Heart right ventricle (tissue), 16 donors: ENCODE data around the gene CNIH1. TPM values are rescaled to one million over a fixed set of nuclear protein-coding genes. Genes with fewer than 3 reads are reported as not detected.

ENCODE experiments used
- ATAC-seq, 8 donors: fragments of 200-7000 bp; cut with Tn5 transposase; one replicate each; pipeline ENCODE4 v1.9.1; 2020; ENCODE audit warnings: mild to moderate bottlenecking in 8 of 8, moderate library complexity in 8 of 8, moderate number of reproducible peaks in 1 of 8
- DNase-seq, 2 donors: peaks; one replicate each; pipeline ENCODE4 v3.0.0-alpha.2; 2020
- H3K27ac ChIP-seq, 10 donors: fragments of 200-600 bp; sonication (generic) in 2 of 10; one replicate each; pipeline versions ENCODE4 v1.5.0 to v1.8.0; 2020 to 2022; ENCODE audit warnings: mild to moderate bottlenecking in 3 of 10
- H3K27me3 ChIP-seq, 7 donors: fragments of 200-600 bp; one replicate each; pipeline ENCODE4 v1.8.0; 2021 to 2022; ENCODE audit warnings: mild to moderate bottlenecking in 2 of 7
- H3K36me3 ChIP-seq, 9 donors: fragments of 200-600 bp; sonication (generic) in 1 of 9; one replicate each; pipeline versions ENCODE4 v1.5.0 to v1.8.0; 2020 to 2022; ENCODE audit warnings: mild to moderate bottlenecking in 2 of 9
- H3K4me1 ChIP-seq, 9 donors: fragments of 200-600 bp; sonication (generic) in 1 of 9; one replicate each; pipeline versions ENCODE4 v1.5.0 to v1.8.0; 2020 to 2022; ENCODE audit warnings: mild to moderate bottlenecking in 4 of 9
- H3K4me3 ChIP-seq, 10 donors: fragments of 200-600 bp; sonication (generic) in 2 of 10; one replicate each; pipeline versions ENCODE4 v1.5.0 to v1.8.0; 2020 to 2022; ENCODE audit warnings: mild to moderate bottlenecking in 7 of 10, moderate library complexity in 2 of 10
- H3K9me3 ChIP-seq, 11 donors: fragments of 200-600 bp in 10 of 11; sonication (generic) in 2 of 11; one replicate each; pipeline versions ENCODE4 v1.5.0 to v1.8.0; 2013 to 2022; ENCODE audit warnings: mild to moderate bottlenecking in 2 of 11, control low read depth in 1 of 11, moderate library complexity in 1 of 11
- CTCF ChIP-seq, 9 donors: fragments of 200-600 bp; sonication (generic) in 2 of 9; IDR thresholded peaks; one replicate each; pipeline versions ENCODE4 v1.5.0 to v1.8.0; 2021 to 2022; ENCODE audit warnings: antibody characterized with exemption in 9 of 9, mild to moderate bottlenecking in 5 of 9, moderate library complexity in 1 of 9
- WGBS, 2 donors: extraction: QIAGEN DNeasy Blood & Tissue Kit; methylation state at CpG; one replicate each; pipeline ENCODE4 v1.1.7; 2013; ENCODE audit warnings: inconsistent platforms in 1 of 2; 5-methylcytosine and 5-hydroxymethylcytosine counted together
- intact Hi-C, 10 donors: fragments of 100-400 bp; cut with DNase I; formaldehyde crosslinking; loops; one replicate each; pipeline versions ENCODE4 v1.11.1 to v1.14.2; 2022
- polyA plus RNA-seq, 2 donors: library from polyadenylated mRNA; stranded (reverse); fragments of 200-250 nt; gene quantifications; one replicate each; pipeline ENCODE4 v1.2.3, GENCODE V29; 2013
- total RNA-seq, 10 donors: library from RNA; stranded (reverse); fragmentation: NEBNext Ultra II Directional in 3 of 10; extraction: Animal tissue kit (Norgen Biotek cat#: 25700) in 3 of 10; gene quantifications; one replicate each; pipeline versions ENCODE4 v1.2.1 to v1.2.4, GENCODE V29; 2021 to 2023
- donor health status: Arrhythmogenic right ventricular cardiomyopathy.
- donor health status: ischemic (EF 13 %, LVEDD 7.1; RV severe dilation, severe dysfunction).
- donor health status: healthy with polysubstance abuse.
- donor health status: DM: no; HTN: yes; CAD: no.
- donor health status: DM: no; HTN: no; CAD: no.
- donor health status: ischemic (EF 25% LVEDD 6.9; RV normal size, moderate dysfunction).
- donor health status: ischemic (EF 25% LVEDD 5.7; RV mildly dilated, moderate dysfunction).
- donor health status: healthy.
- donor health status: DM: yes; HTN: yes; CAD: no.
- donor health status: Ischemic cardiomyopathy.
- donor health status: ischemic (EF 35%, LVEDD 5.7; RV mildly dilated, moderate dysfunction).
- donor health status: nonischemic (EF 11% LVEDD 7.7; RV severe dilation, severe dysfunction).
- donor health status: DM: yes; HTN: yes; CAD: no.
- donor health status: PGD.
- donor health status: ischemic (EF 29% LVEDD 5.4; RV normal size, mild dysfunction).
- donor health status: nonischemic (EF 23%, LVEDD 6.1; RV moderate dilation, normal function).

Gene CNIH1
- total and polyA plus RNA-seq, 12 donors: 26.8 to 114 (median 91.4) TPM

DNA sequence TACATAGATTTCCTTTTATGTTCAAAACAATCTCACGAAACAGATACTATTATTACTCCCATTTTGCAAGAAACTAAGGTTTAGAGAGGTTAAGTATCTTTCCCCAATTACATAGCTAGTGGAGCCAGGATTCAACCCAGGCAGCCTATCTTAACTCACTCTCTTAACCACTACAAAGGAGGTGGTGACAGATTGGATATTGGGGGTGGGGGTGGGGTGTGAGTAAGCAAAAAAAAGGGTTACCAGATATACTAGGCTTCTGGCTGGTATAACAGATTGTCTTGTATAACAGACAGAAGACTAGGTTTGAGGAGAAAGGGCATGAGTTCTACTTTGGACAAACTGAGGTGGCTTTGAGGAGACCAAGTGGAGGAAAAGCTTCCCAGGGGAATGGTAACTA lies 45.5 kb upstream of the CNIH1 start:
- ATAC-seq (no peak), DNase-seq (no peak)
- Histone ChIP-seq H3K27ac (peak overlapping the region in 2 of 10 donors; percentile 5 to 46), H3K4me1 (peaks cover 6 to 75% (median 42%) of the 10 kb centered on the region in 9 donors), H3K9me3 (no peaks in the 10 kb centered on the region), H3K4me3 (no peak overlapping the region), H3K36me3 (peaks cover 0 to 22% (median 0%) of the 10 kb centered on the region in 9 donors), H3K27me3 (no peaks in the 10 kb centered on the region)
- WGBS, 2 donors: 54 to 76% methylated on average over 1 of the region's 1 CpG
- intact Hi-C loops: loop anchor here in 3 of 10 donors (5.0 kb wide), 1 partner anchor 44 kb away; the partner anchor contains the start of gene CNIH1 (in 3 of the 3)
- no peak for TF ChIP-seq CTCF (IDR thresholded peaks at IDR 0.05)

DNA sequence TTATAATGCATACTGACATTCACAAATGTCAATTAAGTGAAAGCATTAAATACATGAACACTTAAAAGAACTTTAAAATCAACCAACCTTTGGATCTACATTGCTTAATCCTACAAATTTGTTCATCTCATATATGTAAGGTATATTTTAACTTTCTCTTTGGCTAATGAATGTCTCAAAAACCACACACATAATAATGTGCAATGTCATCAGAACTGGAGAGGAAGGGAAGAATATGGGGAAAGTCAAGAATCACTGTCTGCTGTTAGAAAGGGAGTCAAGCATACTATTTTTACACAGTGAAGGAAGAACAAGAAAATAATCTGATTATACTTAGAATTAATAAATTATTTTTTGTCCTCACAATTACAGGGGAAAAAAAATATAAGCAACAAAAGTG lies 42.7 kb upstream of the CNIH1 start:
- intact Hi-C loops: loop anchor here in 1 of 10 donors (5.0 kb wide), 1 partner anchor 37 kb away; no protein-coding TSS in a partner anchor
- peaks cover 6 to 90% (median 46%) of the 10 kb centered on the region in 9 donors for H3K4me1 ChIP-seq
- H3K27ac ChIP-seq: peak overlapping the region in 1 of 10 donors; percentile 1
- TF ChIP-seq CTCF (IDR thresholded peaks at IDR 0.05): no peak
- DNase-seq: no peak
- peaks cover 0 to 47% (median 0%) of the 10 kb centered on the region in 9 donors for H3K36me3 ChIP-seq
- H3K9me3 ChIP-seq: no peaks in the 10 kb centered on the region
- H3K4me3 ChIP-seq: no peak overlapping the region
- no peaks in the 10 kb centered on the region for H3K27me3 ChIP-seq
- no peak for ATAC-seq

DNA sequence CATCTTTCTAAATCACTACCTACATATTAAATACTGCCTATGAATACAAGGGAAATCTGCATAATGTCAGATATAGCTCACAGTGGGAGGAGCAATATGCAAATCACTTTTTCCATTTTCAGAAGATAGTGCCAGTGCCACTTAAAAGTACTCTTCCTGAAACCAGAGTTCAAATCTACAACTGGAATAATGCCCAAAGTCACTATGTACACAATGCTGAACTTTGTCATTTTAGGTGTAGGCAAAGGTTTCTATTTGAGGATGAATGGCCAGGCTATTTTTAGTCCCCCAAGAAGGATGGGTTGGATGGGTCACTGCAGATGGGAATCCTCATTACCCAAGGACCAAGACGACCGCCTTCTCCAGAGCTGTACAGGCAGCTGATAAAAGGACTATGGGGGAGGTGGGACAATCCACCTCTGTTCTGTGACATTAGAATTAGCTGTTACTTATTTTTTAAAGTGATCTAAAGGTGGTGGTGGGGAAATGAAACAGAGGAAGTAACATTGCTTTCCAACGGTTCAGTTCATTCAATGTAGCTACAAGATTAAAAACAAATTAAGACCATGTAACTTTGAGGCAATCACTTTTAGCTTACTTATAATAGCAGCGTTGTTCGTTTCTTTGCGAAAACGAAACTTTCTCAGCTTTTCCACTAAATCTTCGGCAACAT lies 42.0 kb upstream of the CNIH1 start:
- Histone ChIP-seq H3K4me1 (peaks cover 6 to 94% (median 50%) of the 10 kb centered on the region in 9 donors), H3K36me3 (peaks cover 0 to 53% (median 0%) of the 10 kb centered on the region in 9 donors), H3K27ac (peak overlapping the region in 1 of 10 donors; percentile 1), H3K9me3 (no peaks in the 10 kb centered on the region), H3K27me3 (no peaks in the 10 kb centered on the region), H3K4me3 (no peak overlapping the region)
- WGBS, 2 donors: 78 to 80% methylated on average over 8 of the region's 8 CpGs
- intact Hi-C loops: loop anchor here in 1 of 10 donors (5.0 kb wide), 1 partner anchor 36 kb away; no protein-coding TSS in a partner anchor
- DNase-seq (no peak), ATAC-seq (peak in 2 of 8 donors; percentile 8 to 49)
- no peak for TF ChIP-seq CTCF (IDR thresholded peaks at IDR 0.05)

GRCh38 chr14:54481695-54482094 lies 40.5 kb upstream of the CNIH1 start:
- Histone ChIP-seq H3K4me3 (no peak overlapping the region), H3K36me3 (peaks cover 0 to 69% (median 0%) of the 10 kb centered on the region in 9 donors), H3K4me1 (peaks cover 0 to 80% (median 39%) of the 10 kb centered on the region in 9 donors), H3K27me3 (no peaks in the 10 kb centered on the region), H3K9me3 (no peaks in the 10 kb centered on the region), H3K27ac (no peak overlapping the region)
- no peak for ATAC-seq
- intact Hi-C loops: loop anchor here in 1 of 10 donors (5.0 kb wide), 1 partner anchor 34 kb away; no protein-coding TSS in a partner anchor
- DNase-seq: no peak
- TF ChIP-seq CTCF (IDR thresholded peaks at IDR 0.05): no peak
- WGBS, 2 donors: 84 to 87% methylated on average over 2 of the region's 2 CpGs
